GM10847 (cell line): ENCODE data around the gene NCAPH2.

Source experiments
- POLR2A ChIP-seq: IDR thresholded peaks from 2 replicates; pipeline ENCODE4 v1.6.1; 2011; ENCODE audit not compliant: insufficient read length; ENCODE audit errors: extremely low read depth

NCAPH2 gene

DNA sequence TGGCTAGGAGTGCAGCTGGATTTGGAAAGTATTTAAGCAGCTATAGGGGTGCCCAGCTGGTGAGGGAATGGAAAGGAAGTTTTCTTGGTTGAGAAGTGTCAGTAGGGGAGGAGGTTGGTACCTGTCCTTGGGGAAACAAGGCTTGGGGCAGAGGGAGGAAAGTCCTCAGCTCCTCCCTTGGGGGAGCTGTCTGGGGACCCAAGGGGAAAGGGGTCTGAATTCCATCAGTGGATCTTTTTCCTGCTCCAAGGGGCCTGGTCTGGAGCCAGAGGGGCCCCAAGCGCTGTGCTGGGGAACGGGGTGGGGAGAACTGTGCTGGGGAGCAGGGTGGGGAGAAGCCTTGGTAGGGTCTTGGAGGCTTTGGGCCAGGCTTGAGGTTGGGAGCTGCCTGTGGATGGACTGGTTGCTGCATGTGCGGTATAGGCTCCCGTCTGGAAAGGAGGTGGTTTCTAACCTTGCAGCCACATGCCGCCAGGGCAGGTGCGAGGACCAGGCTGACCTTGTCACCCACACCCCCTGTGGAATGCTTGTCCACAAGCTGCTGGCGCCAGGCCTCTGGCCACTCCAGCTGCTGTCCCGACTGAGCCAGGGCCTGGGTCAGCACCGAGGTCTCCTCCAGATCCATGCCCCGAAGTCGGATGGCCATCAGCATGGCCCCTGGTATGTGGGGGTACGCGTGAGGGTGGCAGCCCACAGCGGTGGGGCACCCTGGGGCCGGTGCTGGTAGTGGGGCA lies 20.8 kb downstream of the NCAPH2 start:
- TF ChIP-seq POLR2A, result peak; percentile 27

GRCh38 chr22:50529416-50529896 lies 21.4 kb downstream of the NCAPH2 start:
- TF ChIP-seq POLR2A, result no peak

DNA sequence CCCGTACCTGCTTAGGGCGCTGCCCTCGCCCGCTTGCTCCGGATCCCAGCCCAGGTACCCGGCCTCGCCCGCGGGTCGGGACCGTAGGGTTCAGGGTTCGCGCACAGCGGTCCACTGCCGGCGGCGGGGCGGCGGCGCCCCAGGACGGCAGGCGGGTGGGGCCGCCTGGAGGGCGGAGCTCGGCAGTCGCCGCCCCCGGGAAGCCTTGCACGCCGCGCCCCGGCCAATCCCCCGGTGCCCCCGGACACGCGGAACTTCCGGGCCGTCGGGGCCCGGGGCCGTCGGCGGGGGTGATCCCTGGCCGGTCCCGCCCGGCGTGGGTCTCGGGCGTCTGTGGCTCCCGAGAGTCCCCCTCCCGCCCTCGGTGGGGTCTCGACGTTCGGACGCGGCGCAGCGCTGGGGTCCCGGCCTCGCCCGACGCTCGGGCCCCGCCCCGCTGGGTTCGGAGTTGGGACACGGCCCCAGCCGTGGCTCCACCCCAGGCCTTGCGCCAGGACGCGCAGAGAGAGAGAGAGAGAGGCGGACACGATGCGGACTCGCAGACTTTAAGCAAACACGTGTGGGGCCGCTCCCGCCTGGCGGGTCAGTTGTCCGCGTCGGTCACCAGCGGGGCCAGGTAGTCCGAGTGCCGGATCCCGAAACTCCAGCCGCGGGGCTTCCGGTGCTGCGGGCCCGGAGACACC lies 22.0 kb downstream of the NCAPH2 start, which contains the start of gene TYMP:
Gene TYMP, minus strand, starts transcription at position 116 of the 683 bp plus-strand sequence. CDS start 303 bp downstream, outside the sequence.
- TF ChIP-seq POLR2A, result peak; percentile 60

DNA sequence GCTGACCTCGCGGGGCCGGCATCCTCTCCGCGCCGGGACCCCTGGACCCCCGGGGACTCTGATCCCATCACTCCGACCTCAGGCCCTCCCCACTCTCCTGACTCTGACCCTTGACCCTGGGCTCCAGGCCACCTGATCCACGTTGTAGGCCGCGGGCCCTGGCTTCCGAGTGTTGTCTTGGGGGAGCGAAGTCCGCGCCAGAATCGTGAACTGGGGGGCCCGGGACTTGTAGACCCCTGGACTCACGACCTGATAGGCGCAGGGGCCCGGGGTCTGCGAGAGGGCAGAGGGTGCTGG lies 22.5 kb downstream of the NCAPH2 start:
- no peak for TF ChIP-seq POLR2A

DNA sequence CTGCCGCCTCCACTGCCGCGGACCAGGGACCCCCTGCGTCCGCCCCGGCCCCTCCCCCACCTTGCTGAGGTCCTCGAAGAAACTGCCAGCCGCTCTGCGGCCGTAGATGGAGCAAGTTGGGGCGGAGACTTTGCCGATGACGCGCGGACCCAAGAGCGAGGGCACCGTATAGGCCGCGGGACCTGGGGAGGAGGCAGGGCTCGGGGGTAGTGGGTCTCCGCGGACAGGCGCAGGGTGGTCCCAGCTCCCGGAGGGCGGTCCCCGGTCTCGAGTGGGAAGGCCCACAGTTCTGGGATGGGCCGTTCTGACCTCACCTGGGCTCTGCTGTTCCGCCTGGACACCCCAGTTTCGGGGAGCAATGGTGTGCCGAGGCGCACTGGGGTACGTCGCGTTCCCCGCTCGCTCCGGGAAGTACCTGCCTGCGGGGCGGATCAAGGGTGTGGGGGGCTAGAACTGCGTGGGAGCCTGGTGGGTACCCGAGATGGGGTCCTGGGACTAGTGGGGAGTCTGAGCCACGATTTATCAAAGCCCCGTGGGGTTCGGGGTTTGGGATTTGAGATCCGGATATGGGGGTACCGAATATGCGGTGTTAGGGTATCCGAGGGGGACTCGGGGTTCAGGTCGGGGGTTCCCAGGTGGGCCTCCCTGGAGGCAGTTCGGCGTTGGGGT lies 23.0 kb downstream of the NCAPH2 start:
- peak; percentile 87 for TF ChIP-seq POLR2A

DNA sequence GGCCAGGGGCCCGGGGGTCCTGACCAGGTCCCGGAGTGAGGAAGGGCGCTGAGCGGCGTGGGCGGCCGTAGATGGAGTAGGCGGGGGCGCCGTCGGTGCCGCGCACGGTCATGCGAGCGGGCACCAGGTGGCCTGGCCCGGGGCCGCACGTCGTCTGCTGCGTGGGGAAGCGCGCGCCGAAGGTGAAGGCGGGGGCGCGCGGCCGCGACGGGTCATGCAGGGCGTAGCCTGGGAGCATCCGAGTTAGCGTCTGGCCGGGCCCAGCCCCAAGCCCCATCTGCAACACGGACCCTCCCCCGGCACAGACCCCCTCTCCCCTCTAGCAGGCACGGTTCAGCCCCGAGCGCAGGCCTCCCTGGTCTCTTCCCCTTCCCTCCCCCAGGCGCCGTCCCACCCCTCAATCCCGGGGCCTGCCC lies 23.5 kb downstream of the NCAPH2 start:
- TF ChIP-seq POLR2A, result peak; percentile 57

DNA sequence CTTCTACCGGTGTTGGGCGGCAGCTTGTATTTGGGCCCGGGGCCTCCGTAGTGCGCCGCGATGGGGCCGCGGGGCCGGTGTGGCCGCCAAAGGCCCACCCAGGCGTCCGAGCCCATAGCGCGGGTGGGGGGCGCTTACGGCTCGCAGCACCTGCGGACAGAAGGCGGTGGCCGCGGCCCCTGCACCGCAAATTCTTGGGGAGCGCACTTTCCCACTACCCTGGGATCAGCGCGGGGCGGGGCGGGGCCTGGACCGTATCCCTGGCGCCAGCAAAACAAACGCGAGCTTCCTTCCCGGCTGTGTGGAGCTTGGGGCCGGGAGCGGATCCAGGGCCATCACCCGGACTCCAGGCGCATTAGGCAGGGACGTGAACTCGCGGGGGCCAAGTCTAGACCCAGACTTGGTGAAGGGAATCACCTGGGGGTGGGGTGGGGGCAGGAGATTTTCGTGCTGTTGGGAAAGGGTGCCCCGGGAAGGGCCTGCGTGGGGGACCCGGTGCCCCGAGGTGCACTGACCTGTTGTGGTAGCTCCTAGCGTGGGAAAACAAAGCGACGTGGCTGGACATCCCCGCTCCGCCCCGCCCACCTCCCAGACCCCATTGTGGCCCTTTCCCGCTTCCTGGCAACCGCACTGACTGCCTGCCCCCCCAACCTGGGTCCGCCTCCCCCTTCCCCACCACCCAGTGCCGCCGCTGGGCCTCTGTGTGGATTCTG lies 24.1 kb downstream of the NCAPH2 start:
- TF ChIP-seq POLR2A, result peak; percentile 23

DNA sequence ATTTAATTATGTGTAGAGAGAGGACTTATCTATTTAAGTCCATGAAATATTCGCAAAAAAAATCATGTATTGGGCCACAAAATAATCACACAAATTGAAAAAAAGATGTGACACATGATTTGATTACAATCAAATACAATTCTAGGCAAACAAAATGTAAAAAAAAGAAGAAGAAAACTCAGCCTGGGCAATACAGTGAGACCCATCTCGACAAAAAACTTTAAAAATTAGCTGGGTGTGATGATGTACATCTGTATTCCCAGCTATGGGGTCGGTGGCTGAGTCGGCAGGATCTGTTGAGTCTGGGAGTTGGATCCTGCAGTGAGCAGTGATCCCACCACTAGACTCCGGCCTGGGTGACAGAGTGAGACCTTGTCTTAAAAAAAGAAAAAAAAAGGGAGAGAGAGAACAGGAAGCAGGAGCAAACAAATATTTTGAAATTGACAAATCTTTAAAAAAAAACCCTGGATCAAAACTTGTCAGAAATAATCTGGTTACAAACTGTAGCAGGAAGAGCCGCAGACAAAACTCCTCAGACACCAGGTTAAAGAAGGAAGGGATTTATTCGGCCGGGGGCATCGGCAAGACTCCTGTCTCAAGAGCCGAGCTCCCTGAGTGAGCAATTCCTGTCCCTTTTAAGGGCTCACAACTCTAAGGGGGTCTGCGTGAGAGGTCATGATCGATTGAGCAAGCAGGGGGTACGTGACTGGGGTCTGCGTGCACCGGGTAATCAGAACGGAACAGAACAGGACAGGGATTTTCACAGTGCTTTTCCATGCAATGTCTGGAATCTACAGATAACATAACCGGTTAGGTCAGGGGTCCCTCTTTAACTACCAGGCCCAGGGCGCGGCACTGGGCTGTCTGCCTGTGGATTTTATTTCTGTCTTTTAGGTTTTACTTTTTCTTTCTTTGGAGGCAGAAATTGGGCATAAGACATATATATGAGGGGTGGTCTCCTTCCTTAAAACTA lies 25.1 kb downstream of the NCAPH2 start:
- TF ChIP-seq POLR2A, result no peak

GRCh38 chr22:50535113-50535512 lies 27.1 kb downstream of the NCAPH2 start:
- TF ChIP-seq POLR2A, result no peak

DNA sequence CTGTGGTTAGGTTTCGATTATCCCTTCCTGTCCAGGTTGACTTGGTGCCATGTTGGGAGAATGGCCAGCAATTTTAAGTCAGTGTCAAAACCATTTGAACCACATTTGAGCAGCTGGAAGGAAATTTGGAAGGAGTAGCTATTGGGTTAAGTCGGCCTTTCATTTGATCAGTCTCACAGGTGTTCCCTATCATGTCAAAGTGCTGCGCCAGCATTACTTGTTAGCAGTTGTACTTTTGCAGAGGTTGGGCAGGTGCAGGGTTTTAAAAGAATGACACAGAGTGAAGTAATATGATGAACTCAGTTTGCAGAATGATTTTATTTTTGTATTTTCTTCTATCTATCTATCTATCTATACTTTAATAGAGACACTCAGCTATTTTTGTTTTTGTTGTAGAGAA lies 28.2 kb downstream of the NCAPH2 start:
- no peak for TF ChIP-seq POLR2A

GRCh38 chr22:50537765-50538164 lies 29.7 kb downstream of the NCAPH2 start:
- no peak for TF ChIP-seq POLR2A

GRCh38 chr22:50540381-50540780 lies 32.4 kb downstream of the NCAPH2 start:
- no peak for TF ChIP-seq POLR2A

- TF ChIP-seq POLR2A, result peak; percentile 38
Observed at GRCh38 chr22:50542416-50542927, 34.4 kb downstream of the NCAPH2 start.

DNA sequence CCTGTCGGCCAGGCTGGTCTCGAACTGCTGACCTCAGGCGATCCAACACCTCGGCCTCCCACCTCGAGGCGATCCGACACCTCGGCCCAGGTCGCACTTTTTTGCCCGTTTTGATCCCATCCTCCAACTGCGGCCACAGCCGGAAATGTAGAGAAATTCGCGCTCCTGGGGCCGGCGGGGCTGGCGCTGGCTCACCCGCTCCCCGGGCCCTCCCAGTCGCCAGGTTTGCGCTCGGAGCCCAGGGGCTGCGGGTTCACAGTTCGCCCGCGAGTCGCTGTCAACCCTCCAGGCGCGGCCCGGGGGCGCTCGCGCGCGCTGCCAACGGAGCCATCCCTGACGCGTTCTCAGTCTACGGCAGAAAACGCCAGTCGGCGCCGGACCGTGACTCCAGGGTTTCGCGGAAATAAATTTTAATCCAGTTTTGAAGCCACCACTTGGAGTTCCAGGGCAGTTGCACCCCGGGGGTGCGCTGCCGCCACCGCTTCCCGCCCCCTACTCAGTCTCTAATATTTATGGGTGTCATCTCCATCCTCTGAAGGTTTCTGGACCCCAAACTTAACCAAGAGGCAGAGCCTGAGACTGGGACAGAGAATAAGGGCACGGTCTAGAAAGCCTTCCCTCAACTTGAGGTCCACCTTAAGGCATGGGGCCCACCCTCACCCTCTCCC lies 36.2 kb downstream of the NCAPH2 start:
- no peak for TF ChIP-seq POLR2A

GRCh38 chr22:50544746-50545253 lies 36.8 kb downstream of the NCAPH2 start:
- no peak for TF ChIP-seq POLR2A
